ENCODE results near the gene BICC1.

The BICC1 gene

DNA sequence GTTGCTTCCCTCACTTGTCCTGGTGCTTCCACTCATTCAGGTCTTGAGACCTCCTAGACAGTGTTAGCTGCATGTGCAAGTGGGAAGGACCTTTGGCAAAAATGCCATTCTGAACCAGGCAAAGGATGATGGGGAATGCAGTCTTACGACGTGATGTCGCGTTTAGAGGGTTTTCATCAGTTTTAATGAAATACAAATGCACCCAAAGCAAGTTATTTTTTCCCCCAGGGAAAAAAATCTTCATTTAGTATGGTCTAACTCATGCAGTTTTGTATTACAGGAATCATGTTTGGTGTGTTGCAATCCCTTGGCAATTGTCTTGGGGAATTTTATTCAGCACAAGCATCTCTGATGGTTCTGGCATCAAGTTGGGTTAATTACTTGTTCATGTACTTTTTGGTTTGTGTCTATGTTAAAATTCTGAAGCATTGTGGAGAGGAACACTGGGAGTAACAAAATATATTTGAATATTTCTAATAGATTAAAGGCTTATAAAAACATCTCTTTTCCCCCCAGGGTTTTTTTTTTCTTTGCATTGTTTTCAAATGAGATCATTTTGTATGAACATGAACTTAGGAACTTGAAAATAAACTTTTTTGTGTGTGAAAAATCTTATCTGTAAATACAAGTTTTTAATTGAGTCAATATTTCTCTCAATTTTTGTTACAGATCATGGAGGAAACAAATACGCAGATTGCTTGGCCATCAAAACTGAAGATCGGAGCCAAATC, 188.9 kb downstream of the BICC1 start:
- DNase-seq (ENCODE audit: low read depth): no peak

DNA sequence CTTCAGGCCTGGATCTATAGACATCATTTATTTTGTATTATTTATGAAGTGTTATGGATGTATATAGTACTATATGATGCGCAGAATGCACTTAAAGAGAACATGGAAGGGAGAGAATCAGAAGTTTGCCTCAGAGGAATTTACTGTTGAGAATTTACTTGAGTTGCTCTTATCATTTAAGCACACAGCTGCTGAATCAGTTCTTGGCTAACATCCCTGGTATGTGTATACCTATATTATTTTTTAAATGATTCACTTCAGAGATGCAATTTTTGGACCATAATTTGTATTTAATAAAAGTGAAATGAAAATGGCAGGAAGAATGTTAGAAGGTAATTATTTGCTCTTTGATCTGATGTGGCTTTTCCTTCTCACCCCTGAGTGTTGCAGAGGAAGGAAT, 191.6 kb downstream of the BICC1 start:
- DNase-seq (ENCODE audit: low read depth): no peak

DNA sequence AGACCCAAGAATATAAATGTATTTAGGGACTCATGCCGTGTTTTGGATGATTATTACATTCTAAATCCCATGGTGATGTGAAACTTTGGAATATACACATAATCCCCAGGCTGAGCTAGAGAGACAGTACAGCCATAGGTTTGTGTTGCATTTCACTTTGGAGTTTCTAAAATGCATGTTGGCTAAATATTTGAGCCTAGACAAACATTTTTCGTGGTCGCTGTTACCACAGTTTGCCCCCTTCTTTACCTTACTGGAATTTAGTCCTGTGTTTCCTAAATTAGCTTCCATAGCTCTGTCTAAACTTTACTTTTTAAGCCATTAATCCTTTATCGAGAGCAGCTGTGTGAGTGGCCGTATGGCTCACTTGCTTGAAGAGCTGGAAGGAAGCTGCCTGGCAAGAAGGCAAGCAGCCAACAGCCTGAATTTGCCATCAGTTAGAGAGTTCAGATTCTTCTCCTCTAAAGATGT, 192.0 kb downstream of the BICC1 start:
- DNase-seq (ENCODE audit: low read depth): no peak

DNA sequence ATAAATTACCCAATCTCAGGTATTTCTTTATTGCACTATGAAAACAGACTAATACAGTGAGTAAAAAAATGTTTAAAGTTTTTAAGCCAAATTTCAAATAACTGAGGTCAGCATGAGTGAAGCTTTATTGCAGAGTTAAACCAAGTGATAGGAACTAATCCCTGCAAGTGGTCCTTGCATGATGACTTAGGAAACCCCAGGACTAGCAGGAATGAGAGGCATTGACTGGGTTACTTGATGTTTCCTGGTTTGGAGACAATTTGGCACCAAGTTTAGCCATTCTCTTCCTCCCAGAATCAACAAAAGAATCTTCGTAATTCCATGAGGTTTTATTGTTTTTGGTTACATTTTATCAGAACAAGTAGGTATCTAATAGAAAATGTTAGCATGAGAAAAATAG, 194.2 kb downstream of the BICC1 start:
- DNase-seq (ENCODE audit: low read depth): no peak

DNA sequence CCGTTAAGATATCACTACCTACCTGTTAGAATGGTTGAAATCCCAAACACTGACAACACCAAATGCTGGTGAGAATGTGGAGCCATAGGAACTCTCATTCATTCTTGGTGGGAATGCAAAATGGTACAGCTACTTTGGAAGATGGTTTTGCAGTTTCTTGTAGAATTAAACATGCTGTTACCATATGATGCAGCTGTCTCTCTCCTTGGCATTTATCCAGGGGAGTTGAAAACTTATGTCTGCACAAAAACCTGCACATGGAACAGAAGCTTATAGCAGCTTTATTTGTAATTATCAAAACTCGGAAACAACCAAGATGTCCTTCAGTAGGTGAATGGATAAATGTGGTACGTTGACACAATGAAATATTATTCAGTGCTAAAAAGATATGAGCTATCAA, 199.5 kb downstream of the BICC1 start:
- DNase-seq (ENCODE audit: low read depth): no peak

DNA sequence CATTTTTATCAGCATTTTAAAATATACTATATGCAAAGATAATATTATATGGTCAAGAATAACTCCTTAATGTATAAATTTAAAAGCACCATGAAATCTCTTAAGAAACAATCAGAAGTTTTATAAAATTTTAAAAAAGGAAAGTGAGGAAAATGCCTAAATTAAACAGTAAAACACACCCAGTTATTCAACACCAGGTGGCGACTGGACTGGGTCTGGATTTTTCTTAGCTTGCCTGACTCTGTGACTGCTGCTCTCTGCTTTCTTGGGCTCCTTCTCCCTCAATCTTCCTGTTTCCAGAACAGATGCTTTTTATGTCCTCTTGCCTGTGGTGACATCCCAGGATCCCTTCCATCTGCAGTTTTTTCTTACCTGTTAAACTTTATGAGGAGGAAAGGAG, 200.3 kb downstream of the BICC1 start:
- no peak for DNase-seq (ENCODE audit: low read depth)

DNA sequence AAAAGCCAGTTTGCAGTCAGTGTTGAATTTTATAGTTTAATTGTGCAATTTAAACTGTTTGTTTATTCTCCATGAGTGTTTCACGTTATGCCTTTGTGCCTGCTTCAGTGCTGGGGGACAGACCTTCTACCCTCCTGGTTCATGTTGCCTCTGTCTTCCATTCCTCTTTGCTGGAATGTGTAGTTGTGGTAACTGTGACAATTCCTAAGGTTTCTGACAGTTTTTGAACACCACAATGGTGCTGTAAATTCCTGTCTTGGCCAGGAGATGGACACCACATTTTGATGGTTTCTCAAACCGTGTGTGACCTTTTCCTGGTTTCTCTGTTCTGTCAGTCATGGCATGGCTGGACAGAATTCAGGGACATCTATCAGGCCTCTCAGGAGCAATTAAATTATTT, 201.7 kb downstream of the BICC1 start:
- DNase-seq (ENCODE audit: low read depth): no peak

DNA sequence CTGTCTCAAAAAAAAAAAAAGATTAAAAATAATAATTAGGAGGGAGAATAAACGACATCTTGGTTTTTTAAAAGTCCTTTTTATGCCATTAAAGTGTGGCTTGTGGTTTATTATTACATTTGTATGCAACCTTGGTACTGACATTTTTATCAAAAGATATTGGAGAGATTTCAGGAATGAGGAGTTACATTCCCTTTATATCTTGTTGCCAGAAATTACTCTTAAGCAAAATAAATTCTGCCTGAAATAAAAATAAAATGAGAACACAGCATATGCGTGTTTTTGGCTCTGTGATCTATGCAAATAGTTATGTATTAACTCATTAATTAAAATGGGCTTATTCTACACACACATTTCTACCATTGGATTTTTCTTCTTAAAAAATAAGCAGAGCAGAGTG, 202.4 kb downstream of the BICC1 start:
- DNase-seq (ENCODE audit: low read depth): no peak

DNA sequence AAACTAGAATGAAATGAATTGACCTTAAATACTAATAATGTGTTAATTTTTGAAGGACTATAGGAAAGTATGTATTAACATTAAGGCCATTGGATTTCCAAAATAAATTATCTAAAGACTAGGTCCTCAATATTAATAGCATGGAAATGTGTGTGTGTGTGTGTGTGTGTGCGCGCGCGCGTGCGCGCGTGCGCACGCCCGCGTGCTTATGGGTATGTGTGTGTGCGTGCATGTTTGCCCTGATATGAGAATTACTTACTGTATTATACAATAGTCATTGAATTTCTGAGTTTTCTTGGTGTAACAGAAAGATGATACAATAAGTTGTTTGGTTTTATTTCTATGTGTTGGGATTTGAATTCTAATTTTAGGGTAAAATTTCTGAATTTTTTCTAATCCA, 205.9 kb downstream of the BICC1 start:
- no peak for DNase-seq (ENCODE audit: low read depth)

DNA sequence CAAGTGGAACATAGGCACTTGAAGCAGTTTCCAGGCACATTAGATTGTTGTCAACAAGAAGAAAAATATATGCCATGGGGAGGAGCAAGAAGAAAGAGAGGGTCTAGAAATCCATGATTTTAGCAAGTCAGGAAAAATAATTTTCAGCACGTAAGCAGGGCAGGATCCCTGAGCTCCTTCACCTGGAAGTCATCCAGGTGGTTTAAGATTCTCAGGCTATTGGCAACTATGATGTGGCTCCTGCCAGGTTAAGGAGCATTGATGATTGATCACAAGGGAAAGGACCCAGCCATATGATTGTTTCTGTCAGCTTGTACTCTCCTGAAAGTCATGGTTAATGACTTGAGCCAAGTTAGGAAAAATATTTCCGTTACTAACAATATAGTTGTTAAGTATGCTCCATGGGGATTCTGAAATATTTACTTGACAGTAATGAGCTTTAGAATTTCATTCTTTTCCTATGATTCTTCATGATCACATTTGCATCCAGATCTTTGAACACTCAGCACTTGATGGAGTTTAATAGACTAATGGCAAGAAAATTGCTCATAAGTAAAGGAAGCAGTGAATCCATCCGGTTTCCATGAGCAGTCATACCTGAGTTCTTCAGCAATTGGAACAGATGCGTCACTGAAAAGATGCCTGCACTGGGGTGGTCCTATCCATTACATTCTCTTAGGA, 209.1 kb downstream of the BICC1 start:
- no peak for DNase-seq (ENCODE audit: low read depth)

DNA sequence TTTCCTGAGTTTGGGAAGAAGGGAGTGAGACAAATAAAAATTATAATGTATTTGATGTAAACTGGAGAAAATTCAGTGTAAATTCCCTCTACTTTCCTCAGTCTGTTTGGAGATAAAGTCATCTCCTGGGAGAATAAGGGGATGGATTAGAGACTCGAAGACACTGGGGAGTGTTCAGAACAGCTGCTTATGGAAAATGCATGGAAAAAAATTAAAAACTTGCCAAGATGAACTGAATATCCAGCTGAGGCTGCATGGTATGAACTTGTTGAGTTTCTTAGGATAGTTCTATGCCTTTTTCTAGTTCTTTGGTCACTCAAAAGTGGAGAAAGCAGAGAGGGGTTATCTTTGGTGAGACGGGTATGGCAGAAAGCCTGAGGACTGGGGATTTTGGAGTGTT, 210.5 kb downstream of the BICC1 start:
- DNase-seq (ENCODE audit: low read depth): no peak

DNA sequence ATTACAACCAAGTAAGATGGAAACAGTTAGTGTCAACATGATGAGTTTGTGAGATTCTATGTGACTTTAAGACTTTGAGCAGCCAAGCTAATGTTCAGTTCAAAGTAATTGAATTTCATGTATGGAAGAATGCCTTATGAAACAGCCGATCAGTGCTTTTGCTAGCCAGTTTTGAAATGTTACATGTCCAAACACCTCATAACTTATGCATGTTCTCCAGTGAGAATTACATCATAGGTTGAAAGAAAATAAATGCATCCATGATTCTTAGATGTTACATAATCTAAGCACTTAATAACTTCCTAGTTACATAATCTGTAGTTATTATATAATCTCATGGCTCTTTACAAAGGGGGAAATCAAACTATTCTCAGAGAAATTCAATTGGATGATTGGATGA, 211.3 kb downstream of the BICC1 start:
- DNase-seq (ENCODE audit: low read depth): no peak

DNA sequence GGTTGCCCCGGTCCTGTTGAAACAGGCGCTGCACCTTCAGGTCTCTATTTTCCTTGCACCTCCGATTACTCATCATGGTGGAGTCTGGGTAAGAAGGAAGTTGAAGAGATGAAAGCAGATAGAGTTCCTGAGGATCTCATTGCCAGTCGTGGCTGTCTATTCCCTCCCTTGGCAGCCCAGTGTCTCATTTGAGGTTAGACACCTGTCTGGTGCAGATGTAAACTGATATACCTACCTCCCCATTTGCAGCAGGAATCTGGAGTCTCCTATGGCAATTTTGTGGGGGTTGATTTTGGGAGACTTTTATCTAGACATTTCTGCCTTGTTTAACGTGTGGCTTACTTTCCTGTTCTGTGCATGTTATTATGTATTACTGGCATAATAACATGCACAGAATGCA, 212.1 kb downstream of the BICC1 start:
- no peak for DNase-seq (ENCODE audit: low read depth)

DNA sequence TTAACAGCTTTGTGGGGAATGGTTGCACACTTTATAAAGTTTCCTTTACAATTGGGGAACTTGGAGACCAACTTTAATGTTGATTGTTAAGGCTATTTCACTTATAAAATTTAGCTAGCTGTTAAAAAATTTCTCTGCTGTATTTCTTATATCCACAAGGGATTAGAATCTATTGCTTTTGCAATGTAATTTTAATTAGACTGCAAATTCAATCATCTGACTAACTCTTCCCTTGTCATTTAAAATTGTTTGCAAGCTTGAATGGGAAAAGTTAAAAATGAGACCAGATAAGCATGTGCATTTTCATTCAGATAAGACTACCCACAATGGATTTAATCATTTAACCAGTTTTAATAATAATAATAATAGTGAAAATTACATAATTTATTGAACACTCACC, 213.2 kb downstream of the BICC1 start:
- DNase-seq (ENCODE audit: low read depth): no peak

DNA sequence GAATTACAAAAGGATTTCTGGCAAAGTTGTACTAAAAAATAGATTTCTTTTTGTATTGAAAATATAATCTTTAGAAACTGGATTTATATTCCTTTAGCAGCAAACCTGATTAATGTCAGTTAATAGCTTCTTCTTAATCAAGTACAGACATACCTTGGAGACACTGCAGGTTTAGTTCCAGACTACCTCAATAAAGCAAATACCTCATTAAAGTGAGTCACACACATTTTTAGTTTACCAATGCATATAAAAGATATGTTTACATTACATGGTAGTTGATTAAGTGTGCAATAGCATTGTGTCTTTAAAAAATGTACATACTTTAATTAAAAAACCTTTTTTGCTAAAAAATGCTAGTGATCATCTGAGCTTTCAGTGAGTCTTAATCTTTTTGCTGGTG, 215.0 kb downstream of the BICC1 start:
- DNase-seq (ENCODE audit: low read depth): no peak

DNA sequence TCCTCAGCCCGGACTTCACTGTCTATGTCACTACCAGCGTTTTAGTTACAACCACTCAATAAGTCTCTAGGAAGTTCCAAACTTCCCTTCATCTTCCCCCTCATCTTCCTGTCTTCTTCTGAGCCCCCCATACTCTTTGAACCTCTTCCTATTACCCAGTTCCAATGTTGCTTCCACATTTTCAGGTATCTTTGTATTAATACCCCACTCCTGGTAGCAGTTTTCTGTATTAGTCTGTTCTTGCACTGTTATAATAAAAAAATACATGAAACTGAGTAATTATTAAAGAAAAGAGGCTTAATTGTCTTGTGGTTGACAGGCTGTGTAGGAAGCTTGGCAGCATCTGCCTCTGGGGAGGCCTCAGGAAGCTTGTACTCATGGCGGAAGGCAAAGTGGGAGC, 218.6 kb downstream of the BICC1 start:
- DNase-seq (ENCODE audit: low read depth): no peak

DNA sequence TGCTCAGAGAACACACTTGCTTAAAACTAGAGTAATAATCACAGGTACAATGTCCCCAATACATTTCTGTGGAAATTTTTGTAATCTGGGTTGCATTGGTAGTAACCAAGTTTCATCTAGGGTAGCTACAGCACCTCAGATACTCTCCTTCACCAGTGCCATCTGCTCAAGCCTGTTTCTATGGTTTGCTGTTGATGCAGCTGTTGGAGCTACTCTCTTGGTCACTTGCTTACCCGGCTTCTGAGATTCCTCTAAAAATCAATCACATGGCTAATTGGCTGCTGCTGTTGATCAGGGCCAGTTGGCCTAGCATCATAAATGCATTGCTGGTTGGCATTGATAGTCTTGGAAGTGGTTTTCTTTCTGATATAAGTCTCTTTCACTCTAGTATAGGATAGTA, 220.8 kb downstream of the BICC1 start:
- DNase-seq (ENCODE audit: low read depth): no peak

DNA sequence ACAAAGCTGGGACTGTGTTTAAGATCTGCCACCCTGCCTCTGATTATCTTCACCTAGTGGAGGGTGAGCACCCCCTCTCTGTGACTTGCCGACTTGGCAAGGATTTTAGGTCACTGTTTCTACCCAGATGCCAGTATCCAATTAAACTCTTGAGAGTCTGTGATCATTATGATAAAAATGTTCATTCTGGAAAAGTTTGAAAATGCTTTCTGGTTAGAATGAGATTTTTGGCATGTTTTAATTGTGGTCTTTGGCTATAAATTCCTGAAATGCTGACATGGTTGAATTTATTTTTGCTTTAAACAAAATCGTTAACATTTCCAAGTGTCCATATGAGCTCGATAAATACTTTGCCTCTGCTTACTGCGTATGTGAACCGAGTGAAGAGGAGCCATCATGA, 221.4 kb downstream of the BICC1 start:
- DNase-seq (ENCODE audit: low read depth): no peak

DNA sequence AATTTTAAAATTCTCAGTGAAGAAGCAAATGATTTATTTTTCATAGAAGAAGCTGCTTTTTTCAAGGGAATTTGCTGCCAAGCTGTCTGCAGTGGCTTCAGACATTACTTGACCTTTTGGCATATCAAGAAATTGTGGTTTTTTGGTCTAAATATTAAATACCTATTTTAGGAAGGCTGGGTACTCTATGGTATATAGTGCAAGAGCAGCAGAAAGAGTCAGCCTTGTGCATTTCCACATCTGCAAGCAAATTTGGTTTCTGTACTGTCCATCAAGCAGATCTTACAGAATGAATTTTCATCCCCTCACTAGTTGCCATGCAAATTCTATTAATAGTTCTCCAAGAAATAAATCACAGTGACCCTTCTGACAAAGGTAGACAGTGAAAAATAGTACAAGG, 222.0 kb downstream of the BICC1 start:
- no peak for DNase-seq (ENCODE audit: low read depth)

DNA sequence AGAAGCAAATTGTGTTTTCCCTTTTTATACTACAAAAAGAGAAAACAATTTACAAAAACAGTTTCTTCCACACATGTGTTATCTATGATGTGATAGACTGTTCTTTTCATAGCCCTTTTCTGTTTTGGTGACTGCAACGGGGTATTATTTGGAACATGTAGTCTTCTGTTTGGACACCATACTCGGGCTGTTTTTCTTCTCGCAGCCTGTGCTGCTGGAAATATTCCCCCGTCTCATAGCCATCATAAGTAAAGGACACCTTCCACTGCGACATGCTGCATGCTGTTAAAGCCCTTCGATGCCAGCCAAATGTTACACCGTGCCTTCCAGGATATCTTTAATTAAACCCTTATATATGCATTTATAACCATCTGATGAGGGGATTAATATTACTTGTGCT, 222.4 kb downstream of the BICC1 start:
- no peak for DNase-seq (ENCODE audit: low read depth)

DNA sequence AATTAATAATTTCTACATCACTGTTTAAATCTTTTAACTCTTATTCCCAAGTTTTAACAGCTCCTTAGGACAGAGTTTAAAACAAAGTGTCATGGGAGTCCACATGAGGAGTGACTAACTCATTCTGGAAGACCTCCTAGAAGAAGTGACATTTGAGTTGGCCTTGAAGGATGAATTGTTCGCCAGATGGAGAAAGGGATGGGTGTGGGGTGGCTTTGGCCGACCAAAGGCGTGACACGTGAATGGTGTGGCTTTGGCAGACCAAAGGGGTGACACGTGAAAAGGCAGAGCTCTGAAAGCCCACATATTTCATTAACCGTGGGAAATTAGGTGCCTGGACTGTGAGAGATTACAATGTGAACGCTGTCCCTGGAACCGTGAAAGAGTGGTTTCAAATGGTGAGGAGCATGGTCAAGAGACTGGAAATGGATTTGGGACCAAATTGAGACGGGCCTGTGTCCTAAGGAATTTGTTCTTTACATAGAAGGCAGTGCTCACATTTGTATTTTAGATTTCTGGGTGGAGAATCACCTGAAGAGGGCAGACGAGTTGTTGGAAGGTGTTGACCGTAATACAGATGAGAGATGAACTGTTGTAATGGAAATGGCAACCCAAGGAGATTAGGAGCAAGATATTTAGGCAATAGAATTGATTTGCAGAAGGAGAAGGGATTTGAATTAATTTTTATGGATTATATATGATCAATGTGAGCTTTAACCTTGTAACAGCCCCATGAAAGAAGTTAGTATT, 228.1 kb downstream of the BICC1 start:
- no peak for DNase-seq (ENCODE audit: low read depth)

DNA sequence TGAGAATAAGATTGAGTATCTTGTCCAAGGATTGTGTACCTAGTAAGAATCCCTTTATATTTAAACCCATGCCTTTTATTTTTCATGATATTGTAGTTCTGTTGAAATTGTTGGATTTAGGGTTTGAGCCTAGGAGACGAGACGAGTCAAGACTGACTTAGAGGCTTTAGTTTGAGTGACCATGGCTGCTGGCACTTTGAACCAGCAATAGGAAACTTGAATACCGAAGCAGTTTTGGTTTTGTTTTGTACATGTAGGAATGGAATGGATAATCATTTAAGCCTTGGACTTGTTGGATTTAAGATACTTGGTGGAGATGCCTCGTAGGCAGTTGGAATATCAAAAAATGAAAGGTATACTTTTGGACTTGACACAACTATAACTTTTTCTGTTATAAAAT, 229.0 kb downstream of the BICC1 start:
- DNase-seq (ENCODE audit: low read depth): no peak

DNA sequence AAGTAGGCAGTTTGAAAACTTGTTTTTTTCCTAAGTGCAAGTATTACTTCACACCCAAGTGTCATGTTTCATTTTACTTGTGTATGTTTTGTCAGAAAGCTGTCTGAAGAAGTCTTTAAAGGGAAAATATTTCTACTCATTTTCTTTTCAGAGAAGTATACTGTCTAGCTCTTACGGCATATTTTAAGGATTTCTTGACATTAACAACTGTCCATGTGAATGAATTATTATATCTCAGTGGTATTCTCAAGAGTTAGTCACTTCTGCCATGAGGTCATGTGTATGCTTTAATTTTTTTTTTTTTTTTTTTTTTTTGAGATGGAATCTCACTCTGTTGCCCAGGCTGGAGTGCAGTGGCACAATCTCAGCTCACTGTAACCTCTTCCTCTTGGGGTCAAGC, 229.5 kb downstream of the BICC1 start:
- DNase-seq (ENCODE audit: low read depth): no peak

Data from stimulated activated CD8-positive, alpha-beta memory T cell treated with anti-CD3 and anti-CD28 coated beads, Interleukin-12 subunit alpha, Interleukin-12 subunit beta, amount 100 ng/mL, for 4 hours (primary cell).